A549 (cell line): ENCODE data around the gene TMEM179B. TPM values are rescaled to one million over a fixed set of nuclear protein-coding genes. Genes with fewer than 3 reads are reported as not detected.
A peak's percentile ranks its signal among the peaks of the same experiment; 100 is the strongest.

ENCODE experiments used
- ATAC-seq, 2 experiments: fragments of 200-7000 bp in 1 of 2; fragments of >200 bp in 1 of 2; cut with Nextera tagmentation in 1 of 2; cut with Tn5 transposase in 1 of 2; 3 replicates each; pipeline versions ENCODE4 v1.8.0 to v1.9.1; 2018 to 2020; ENCODE audit warnings: mild to moderate bottlenecking in 1 of 2, moderate library complexity in 1 of 2
- CTCF ChIA-PET: fragments of 300-600 bp; sonication (Branson Sonifier 250); formaldehyde crosslinking; extraction: SDS; loops from one replicate; lab custom pipeline; 2021; ENCODE audit warnings: antibody characterized with exemption, inconsistent platforms; lab: Yijun Ruan, JAX
- POLR2A ChIA-PET: fragments of 350-600 bp; formaldehyde crosslinking; extraction: SDS; loops from one replicate; lab custom pipeline; 2021; ENCODE audit warnings: antibody characterized with exemption, inconsistent platforms; lab: Yijun Ruan, JAX
- DNase-seq, 2 experiments: peaks; one replicate each; pipeline versions ENCODE4 v3.0.0 to v3.0.0-alpha.2; 2011 to 2016; ENCODE audit warnings: low read depth in 1 of 2, low spot score in 1 of 2
- FAIRE-seq: peaks from 2 replicates; lab custom pipeline; 2011; peaks lifted over from hg19 to GRCh38; lab: Jason Lieb, UNC
- H3K27ac ChIP-seq, 2 experiments: fragments of >200 bp; sonication (Bioruptor Twin); formaldehyde crosslinking; 3 replicates each; pipeline ENCODE4 v1.5.1; 2016 to 2017
- H3K4me1 ChIP-seq: fragments of >200 bp; sonication (Bioruptor Twin); formaldehyde crosslinking; 3 replicates; pipeline ENCODE4 v1.6.1; 2016
- H3K4me2 ChIP-seq: fragments of >200 bp; sonication (Bioruptor Twin); formaldehyde crosslinking; 3 replicates; pipeline ENCODE4 v1.6.1; 2016
- H3K4me3 ChIP-seq: fragments of >200 bp; sonication (Bioruptor Twin); formaldehyde crosslinking; 3 replicates; pipeline ENCODE4 v1.5.1; 2016
- H3K9me3 ChIP-seq: fragments of >200 bp; sonication (Bioruptor Twin); formaldehyde crosslinking; 3 replicates; pipeline ENCODE4 v1.6.1; 2016
- CEBPB ChIP-seq, 2 experiments: fragments of >200 bp in 1 of 2; sonication (Bioruptor Twin) in 1 of 2; formaldehyde crosslinking in 1 of 2; IDR thresholded peaks; 2 replicates each; pipeline ENCODE4 v1.6.1; 2012 to 2016
- EHF ChIP-seq: fragments of 250-450 bp; sonication (Bioruptor Pico); IDR thresholded peaks from 2 replicates; pipeline ENCODE4 v1.5.0; 2020; ENCODE audit warnings: mild to moderate bottlenecking
- EP300 ChIP-seq, 2 experiments: fragments of >200 bp; sonication (Bioruptor Twin); formaldehyde crosslinking; IDR thresholded peaks; 2 replicates in 1 of 2; 3 replicates in 1 of 2; pipeline ENCODE4 v1.6.1; 2016 to 2017
- FOSB ChIP-seq: fragments of 250-450 bp; sonication (Bioruptor Pico); IDR thresholded peaks from 2 replicates; pipeline ENCODE4 v1.5.0; 2020; ENCODE audit warnings: mild to moderate bottlenecking, moderate library complexity
- FOSL2 ChIP-seq, 2 experiments: fragments of 450-650 bp in 1 of 2; fragments of >200 bp in 1 of 2; sonication (Bioruptor Twin) in 1 of 2; formaldehyde crosslinking; IDR thresholded peaks; 2 replicates each; pipeline versions ENCODE4 v1.5.0 to v1.6.1; 2016 to 2020; ENCODE audit warnings: mild to moderate bottlenecking in 1 of 2, moderate library complexity in 1 of 2
- GATA3 ChIP-seq: IDR thresholded peaks from 2 replicates; pipeline ENCODE4 v1.6.1; 2012; ENCODE audit warnings: borderline replicate concordance
- HDAC2 ChIP-seq: fragments of 200-600 bp; sonication (generic); IDR thresholded peaks from 2 replicates; pipeline ENCODE4 v1.6.1; 2016
- HOXB13 ChIP-seq: fragments of 250-450 bp; sonication (Bioruptor Pico); IDR thresholded peaks from 2 replicates; pipeline ENCODE4 v1.5.0; 2020; ENCODE audit warnings: low read depth, mild to moderate bottlenecking, moderate library complexity
- KDM1A ChIP-seq: fragments of 200-600 bp; sonication (generic); IDR thresholded peaks from 2 replicates; pipeline ENCODE4 v1.6.1; 2016; ENCODE audit warnings: low read depth, mild to moderate bottlenecking
- MAFK ChIP-seq: fragments of 450-650 bp; IDR thresholded peaks from 2 replicates; pipeline ENCODE4 v1.6.1; 2014; ENCODE audit not compliant: partially characterized antibody
- MYC ChIP-seq: IDR thresholded peaks from 2 replicates; pipeline ENCODE4 v1.6.1; 2012; ENCODE audit warnings: mild to moderate bottlenecking, inconsistent platforms, low read length, improper control_type of control experiment, borderline replicate concordance
- NFE2L2 ChIP-seq: fragments of 150-350 bp; conservative IDR thresholded peaks from 2 replicates; pipeline ENCODE4 v1.6.1; 2014; ENCODE audit warnings: low read length
- NPAS2 ChIP-seq: fragments of 250-450 bp; sonication (Bioruptor Pico); IDR thresholded peaks from 2 replicates; pipeline ENCODE4 v1.8.0; 2022; ENCODE audit warnings: mild to moderate bottlenecking, moderate library complexity, borderline replicate concordance
- NR3C1 ChIP-seq: fragments of >200 bp; sonication (Bioruptor Twin); formaldehyde crosslinking; IDR thresholded peaks from 3 replicates; pipeline ENCODE4 v1.6.1; 2017
- RAD21 ChIP-seq, 2 experiments: fragments of >200 bp in 1 of 2; sonication (Bioruptor Twin) in 1 of 2; formaldehyde crosslinking in 1 of 2; IDR thresholded peaks in 1 of 2; conservative IDR thresholded peaks in 1 of 2; 2 replicates in 1 of 2; 3 replicates in 1 of 2; pipeline ENCODE4 v1.6.1; 2012 to 2018; ENCODE audit warnings: inconsistent platforms in 1 of 2
- RFX5 ChIP-seq: fragments of 450-650 bp; IDR thresholded peaks from 2 replicates; pipeline ENCODE4 v1.7.1; 2014; ENCODE audit warnings: antibody characterized with exemption, mild to moderate bottlenecking, moderate library complexity
- ZFP36 ChIP-seq: fragments of 450-650 bp; IDR thresholded peaks from 2 replicates; pipeline ENCODE4 v1.6.1; 2014; ENCODE audit warnings: borderline replicate concordance; ENCODE audit not compliant: partially characterized antibody
- WGBS: methylation state at CpG from one replicate; pipeline ENCODE4 v1.1.6; 2017; ENCODE audit errors: missing lambda C conversion rate; 5-methylcytosine and 5-hydroxymethylcytosine counted together
- polyA plus RNA-seq, 4 experiments: library from polyadenylated mRNA; depleted of rRNA in 3 of 4; stranded (reverse); fragments of >200 nt; fragmentation: RNase III in 1 of 4; extraction: RNeasy Plus Mini Kit Qiagen cat#74134 plus additional on column Dnase treatment in 1 of 4; gene quantifications; 2 replicates in 3 of 4; 3 replicates in 1 of 4; pipeline ENCODE4 v1.2.3, GENCODE V29; 2011 to 2017
- TF ChIP-seq, protein P1 (sequence below): fragments of 250-450 bp; sonication (Bioruptor Pico); IDR thresholded peaks from 2 replicates; pipeline ENCODE4 v1.5.0; 2021; ENCODE audit warnings: mild to moderate bottlenecking, moderate library complexity, borderline replicate concordance
- TF ChIP-seq, protein P2 (sequence below): fragments of 250-450 bp; sonication (Bioruptor Pico); IDR thresholded peaks from 2 replicates; pipeline ENCODE4 v1.5.0; 2020; ENCODE audit warnings: low read depth, mild to moderate bottlenecking, moderate library complexity
- TF ChIP-seq, protein P3 (sequence below): fragments of >200 bp; sonication (Bioruptor Twin); formaldehyde crosslinking; IDR thresholded peaks from 2 replicates; pipeline ENCODE4 v1.6.1; 2016

The TMEM179B gene
- polyA plus RNA-seq, 2 of the 4 experiments (the other 2 are of a cell fraction): 62.8 to 64.7 TPM

DNA sequence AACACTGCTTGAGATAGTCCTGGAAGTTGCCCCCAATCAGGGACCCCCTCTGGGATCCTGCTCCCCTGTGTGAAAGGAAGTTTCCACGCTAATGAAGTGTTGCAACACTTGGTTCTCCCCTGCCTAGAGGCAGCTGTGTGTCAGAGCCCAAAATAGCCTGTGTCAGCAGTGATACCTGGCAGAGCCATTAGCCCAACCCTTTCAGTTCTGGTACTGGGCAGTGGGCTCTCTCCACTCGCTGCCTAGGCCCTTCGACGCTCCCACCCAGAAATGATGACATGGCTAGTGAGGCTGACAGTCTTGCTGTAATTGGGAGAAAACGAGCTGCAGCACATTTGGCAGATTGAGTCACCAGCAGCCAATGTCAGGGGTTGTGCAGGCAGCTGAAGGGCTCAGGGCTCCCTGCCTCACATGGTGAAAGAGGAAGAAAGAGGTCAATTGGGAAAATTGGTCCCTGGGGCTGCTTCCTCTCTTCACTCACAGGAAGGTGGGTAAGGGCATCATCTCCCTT is 19.5 kb downstream of the TMEM179B start:
- ChIA-PET POLR2A (interaction anchor here (0.6 to 2.7 kb wide), 7 partner anchors 15 to 35 kb away, joined by 3 to 11 read pairs (median 4); partner anchors contain the start of genes STX5, TMEM179B and TMEM223), CTCF (interaction anchor here (1.0 to 4.3 kb wide), 6 partner anchors 8 to 21 kb away, joined by 3 to 18 read pairs (median 5); partner anchors contain the start of gene TMEM179B)
- DNase-seq (no peak), FAIRE-seq (no peak), ATAC-seq (no peak)
- Histone ChIP-seq H3K4me3 (no peak overlapping the region), H3K9me3 (no peaks in the 10 kb centered on the region), H3K4me2 (no peak overlapping the region; the same call in 2 of the 3 replicates), H3K27ac (no peak overlapping the region; a peak in 1 of 6 replicates), H3K4me1 (peaks cover 16% of the 10 kb centered on the region; the same call in 2 of the 3 replicates)
- 95% methylated on average over 5 of the region's 5 CpGs for WGBS
- peak; percentile 39 for TF ChIP-seq MAFK
- 0 out of 4 replicates have a peak, but pooled peaks of 1 of the 2 experiments have one; percentile 25 for TF ChIP-seq CEBPB (IDR thresholded peaks at IDR 0.05)
- no peak for TF ChIP-seq RFX5

DNA sequence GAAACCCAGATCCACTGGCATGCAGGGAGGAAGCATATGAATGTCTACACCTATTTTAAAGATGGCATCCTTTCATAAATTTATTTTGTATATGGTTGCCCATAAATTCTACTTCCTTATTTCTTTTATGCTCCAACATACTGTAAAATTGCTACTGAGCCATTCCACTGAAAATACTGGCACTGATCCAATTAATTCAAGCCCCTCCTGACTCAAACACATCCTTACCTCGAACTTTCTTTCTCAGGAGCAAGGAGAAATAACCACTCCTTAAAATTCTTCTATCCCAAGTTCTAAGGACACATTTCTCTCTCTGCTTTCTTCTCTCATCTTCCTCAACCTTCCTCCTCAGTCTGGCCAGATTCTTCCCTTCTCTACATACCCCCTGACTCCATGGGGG is 23.5 kb downstream of the TMEM179B start:
- Histone ChIP-seq H3K4me1 (peaks cover 8% of the 10 kb centered on the region; the same call in 2 of the 3 replicates), H3K9me3 (no peaks in the 10 kb centered on the region), H3K4me2 (no peak overlapping the region), H3K4me3 (no peak overlapping the region)
- ChIA-PET POLR2A (no interaction called here), CTCF (interaction anchor here (1.0 kb wide), 1 partner anchor 24 kb away, joined by 4 read pairs; no protein-coding TSS in a partner anchor)
- FAIRE-seq (no peak), ATAC-seq (no peak), DNase-seq (no peak)
- WGBS: 59% methylated on average over 1 of the region's 1 CpG
- TF ChIP-seq HDAC2: no peak
- no peak for TF ChIP-seq EHF
- TF ChIP-seq FOSB (CRISPR knock-in tag): no peak
- TF ChIP-seq, all 56 proteins: peak for 0
- no peak overlapping the region for H3K27ac ChIP-seq

DNA sequence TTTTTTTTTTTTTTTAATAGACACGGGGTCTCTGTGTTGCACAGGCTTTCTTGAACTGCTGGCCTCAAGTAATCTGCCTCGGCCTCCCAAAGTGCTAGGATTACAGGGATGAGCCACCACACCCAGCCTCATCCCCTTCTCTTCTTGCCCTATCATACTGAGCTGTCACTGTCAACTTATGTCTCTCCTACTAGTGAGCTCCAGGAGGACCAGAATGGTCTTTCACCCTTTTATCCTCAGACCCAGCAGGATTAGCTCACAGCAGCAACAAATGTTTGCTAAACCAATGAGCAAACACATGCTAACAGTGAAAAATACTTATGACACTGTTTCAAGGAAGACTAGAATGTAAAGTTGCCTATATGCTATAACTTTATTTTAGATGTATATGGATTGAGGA is 24.5 kb downstream of the TMEM179B start:
- H3K9me3 ChIP-seq: no peaks in the 10 kb centered on the region
- FAIRE-seq (no peak), DNase-seq (no peak), ATAC-seq (peak; percentile 36 to 55; a peak in 5 of 6 replicates)
- no peak for TF ChIP-seq GATA3
- TF ChIP-seq EP300 (IDR thresholded peaks at IDR 0.05): no peak
- TF ChIP-seq NFE2L2: no peak
- TF ChIP-seq, protein P1, sequence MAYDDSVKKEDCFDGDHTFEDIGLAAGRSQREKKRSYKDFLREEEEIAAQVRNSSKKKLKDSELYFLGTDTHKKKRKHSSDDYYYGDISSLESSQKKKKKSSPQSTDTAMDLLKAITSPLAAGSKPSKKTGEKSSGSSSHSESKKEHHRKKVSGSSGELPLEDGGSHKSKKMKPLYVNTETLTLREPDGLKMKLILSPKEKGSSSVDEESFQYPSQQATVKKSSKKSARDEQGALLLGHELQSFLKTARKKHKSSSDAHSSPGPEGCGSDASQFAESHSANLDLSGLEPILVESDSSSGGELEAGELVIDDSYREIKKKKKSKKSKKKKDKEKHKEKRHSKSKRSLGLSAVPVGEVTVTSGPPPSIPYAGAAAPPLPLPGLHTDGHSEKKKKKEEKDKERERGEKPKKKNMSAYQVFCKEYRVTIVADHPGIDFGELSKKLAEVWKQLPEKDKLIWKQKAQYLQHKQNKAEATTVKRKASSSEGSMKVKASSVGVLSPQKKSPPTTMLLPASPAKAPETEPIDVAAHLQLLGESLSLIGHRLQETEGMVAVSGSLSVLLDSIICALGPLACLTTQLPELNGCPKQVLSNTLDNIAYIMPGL: no peak
- TF ChIP-seq MYC: no peak
- TF ChIP-seq NPAS2 (CRISPR knock-in tag): no peak
- TF ChIP-seq, protein P2, sequence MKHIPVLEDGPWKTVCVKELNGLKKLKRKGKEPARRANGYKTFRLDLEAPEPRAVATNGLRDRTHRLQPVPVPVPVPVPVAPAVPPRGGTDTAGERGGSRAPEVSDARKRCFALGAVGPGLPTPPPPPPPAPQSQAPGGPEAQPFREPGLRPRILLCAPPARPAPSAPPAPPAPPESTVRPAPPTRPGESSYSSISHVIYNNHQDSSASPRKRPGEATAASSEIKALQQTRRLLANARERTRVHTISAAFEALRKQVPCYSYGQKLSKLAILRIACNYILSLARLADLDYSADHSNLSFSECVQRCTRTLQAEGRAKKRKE (CRISPR knock-in tag): no peak
- no peak for TF ChIP-seq CEBPB (IDR thresholded peaks at IDR 0.05)
- no peak for TF ChIP-seq NR3C1
- TF ChIP-seq KDM1A: no peak
- no peak for TF ChIP-seq ZFP36
- no peak for TF ChIP-seq HOXB13 (CRISPR knock-in tag)
- TF ChIP-seq, protein P3, sequence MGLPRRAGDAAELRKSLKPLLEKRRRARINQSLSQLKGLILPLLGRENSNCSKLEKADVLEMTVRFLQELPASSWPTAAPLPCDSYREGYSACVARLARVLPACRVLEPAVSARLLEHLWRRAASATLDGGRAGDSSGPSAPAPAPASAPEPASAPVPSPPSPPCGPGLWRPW: no peak
- no peak for TF ChIP-seq RAD21 (conservative IDR thresholded peaks at IDR 0.05 in 1 of 2, IDR thresholded peaks at IDR 0.05 in 1 of 2)
- no peak for TF ChIP-seq FOSL2 (IDR thresholded peaks at IDR 0.05)
- no peak for TF ChIP-seq FOSL2 (CRISPR knock-in tag; IDR thresholded peaks at IDR 0.05)
- TF ChIP-seq FOSB (CRISPR knock-in tag): no peak
- no peak overlapping the region for H3K4me2 ChIP-seq
- WGBS: 46% methylated on average over 2 of the region's 2 CpGs
- POLR2A ChIA-PET: interaction anchor here (1.8 kb wide), 1 partner anchor 20 kb away, joined by 9 read pairs; the partner anchor contains the start of gene STX5
- no peak overlapping the region for H3K4me3 ChIP-seq
- H3K27ac ChIP-seq: no peak overlapping the region
- H3K4me1 ChIP-seq: no peaks in the 10 kb centered on the region; the same call in 2 of the 3 replicates
- CTCF ChIA-PET: interaction anchor here (1.1 to 1.8 kb wide), 3 partner anchors 14 to 200 kb away, joined by 3 to 4 read pairs (median 4); no protein-coding TSS in a partner anchor
